Right cardiac atrium (tissue), 5 donors: ENCODE measurements around the gene HOXB8. TPM values are rescaled to one million over a fixed set of nuclear protein-coding genes. Genes with fewer than 3 reads are reported as not detected.

Experiments
- ATAC-seq, 2 donors: fragments of 200-7000 bp; cut with Tn5 transposase; one replicate each; pipeline versions ENCODE4 v1.8.0 to v1.9.1; 2020; ENCODE audit warnings: moderate library complexity in 2 of 2, mild to moderate bottlenecking in 1 of 2
- DNase-seq, 3 donors: peaks; one replicate each; pipeline ENCODE4 v3.0.0-alpha.2; 2020
- H3K27ac ChIP-seq: one replicate; pipeline ENCODE4 v1.5.1; 2013; ENCODE audit warnings: mild to moderate bottlenecking, low read length, control low read depth, moderate library complexity
- H3K27me3 ChIP-seq: one replicate; pipeline ENCODE4 v1.6.1; 2013; ENCODE audit not compliant: control insufficient read depth, insufficient read depth
- H3K4me1 ChIP-seq: one replicate; pipeline ENCODE4 v1.6.1; 2013; ENCODE audit warnings: low read length; ENCODE audit not compliant: control insufficient read depth, insufficient read depth
- H3K4me3 ChIP-seq: one replicate; pipeline ENCODE4 v1.5.1; 2013; ENCODE audit warnings: low read length, control low read depth
- H3K9me3 ChIP-seq: one replicate; pipeline ENCODE4 v1.6.1; 2013; ENCODE audit warnings: low read length; ENCODE audit not compliant: control insufficient read depth
- WGBS: extraction: QIAGEN DNeasy Blood & Tissue Kit; methylation state at CpG from one replicate; pipeline ENCODE4 v1.1.7; 2013; 5-methylcytosine and 5-hydroxymethylcytosine counted together
- intact Hi-C, 4 donors: fragments of 100-400 bp; cut with DNase I; formaldehyde crosslinking; loops; one replicate each; pipeline versions ENCODE4 v1.11.0 to v1.14.0; 2022 to 2023
- polyA plus RNA-seq: library from polyadenylated mRNA; stranded (reverse); fragments of 200-250 nt; gene quantifications from one replicate; pipeline ENCODE4 v1.2.3, GENCODE V29; 2013
- total RNA-seq, 4 donors: library from RNA; stranded (reverse); fragmentation: NEBNext Ultra II Directional; extraction: Animal tissue kit (Norgen Biotek cat#: 25700); gene quantifications; one replicate each; pipeline ENCODE4 v1.2.1, GENCODE V29; 2021
- donor health status: healthy with polysubstance abuse.
- donor health status: DM: no; HTN: yes; CAD: no.
- donor health status: DM: no; HTN: no; CAD: no.
- donor health status: DM: no; HTN: yes; CAD: no; lungs with severe emphysema.
- donor health status: DM: yes; HTN: yes; CAD: no.

HOXB8 gene
- total and polyA plus RNA-seq, 5 donors, result not detected

DNA sequence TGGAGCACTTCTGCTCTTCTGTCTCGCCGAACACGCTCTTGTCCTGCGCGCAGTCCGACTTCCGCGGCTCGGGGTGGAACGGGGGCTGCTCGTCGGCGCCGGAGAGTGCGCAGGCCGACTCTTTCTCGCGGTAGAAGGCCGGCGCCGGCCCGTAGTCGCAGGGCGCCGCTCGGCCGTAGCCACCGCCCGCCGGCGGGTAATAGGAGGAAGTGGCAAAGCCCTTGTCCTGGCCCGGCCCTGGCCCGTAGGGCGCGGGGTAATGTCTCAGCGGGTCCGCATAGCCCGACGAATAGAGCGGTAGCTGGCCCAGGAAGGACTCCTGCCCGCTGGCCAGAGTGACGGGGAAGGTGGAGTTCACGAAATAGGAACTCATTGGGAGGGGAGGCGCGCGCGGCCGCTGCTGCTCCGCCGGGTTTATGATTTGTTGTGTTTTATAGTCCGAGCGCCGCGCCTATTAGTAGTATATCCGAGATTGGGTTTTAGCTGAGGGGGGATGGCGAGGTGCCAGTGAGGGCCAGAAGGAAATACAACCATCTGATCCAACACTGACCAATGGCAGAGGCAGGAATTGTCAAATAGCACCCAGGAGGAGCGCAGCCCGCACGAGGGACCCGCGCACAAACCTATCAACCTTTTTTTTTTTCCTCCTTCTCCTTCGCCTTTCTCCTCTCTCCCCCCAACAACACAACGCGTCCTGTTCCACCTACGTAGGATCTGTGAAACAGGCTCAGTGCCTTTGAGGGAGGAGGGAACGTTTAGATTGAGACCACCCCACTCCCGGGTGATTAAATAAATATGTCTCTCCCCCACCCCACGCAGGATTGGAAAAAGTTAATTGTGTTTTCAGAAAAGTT is 17.1 kb downstream of the HOXB8 start:
- Histone ChIP-seq H3K4me1 (peaks cover 4% of the 10 kb centered on the region), H3K27me3 (no peaks in the 10 kb centered on the region), H3K4me3 (peak overlapping the region; percentile 22), H3K27ac (no peak overlapping the region), H3K9me3 (no peaks in the 10 kb centered on the region)
- WGBS, result under 1% methylated on average over 68 of the region's 68 CpGs
- ATAC-seq (peak; percentile 42 to 47), DNase-seq (peak; percentile 46 to 75 (median 74))
- intact Hi-C loops, result loop anchor here in 2 of 4 donors (10.0 kb wide), 2 partner anchors 243 to 263 kb away; no protein-coding TSS in a partner anchor

GRCh38 chr17:48597528-48597777 is 17.6 kb downstream of the HOXB8 start:
- peaks cover 4% of the 10 kb centered on the region for H3K4me1 ChIP-seq
- intact Hi-C loops, result loop anchor here in 2 of 4 donors (10.0 kb wide), 2 partner anchors 243 to 263 kb away; no protein-coding TSS in a partner anchor
- no peaks in the 10 kb centered on the region for H3K27me3 ChIP-seq
- no peak overlapping the region for H3K27ac ChIP-seq
- H3K9me3 ChIP-seq, result no peaks in the 10 kb centered on the region
- H3K4me3 ChIP-seq, result peak overlapping the region; percentile 22
- ATAC-seq (no peak), DNase-seq (no peak)
- 2% methylated on average over 16 of the region's 16 CpGs for WGBS

GRCh38 chr17:48596735-48597527 is 18.2 kb downstream of the HOXB8 start:
- ATAC-seq, result no peak
- no peaks in the 10 kb centered on the region for H3K27me3 ChIP-seq
- no peak overlapping the region for H3K27ac ChIP-seq
- DNase-seq, result peak in 1 of 3 donors; percentile 54
- peak overlapping the region; percentile 22 for H3K4me3 ChIP-seq
- intact Hi-C loops, result loop anchor here in 2 of 4 donors (10.0 kb wide), 2 partner anchors 242 to 262 kb away; no protein-coding TSS in a partner anchor
- H3K4me1 ChIP-seq, result peaks cover 4% of the 10 kb centered on the region
- no peaks in the 10 kb centered on the region for H3K9me3 ChIP-seq
- WGBS, result 6% methylated on average over 26 of the region's 26 CpGs

DNA sequence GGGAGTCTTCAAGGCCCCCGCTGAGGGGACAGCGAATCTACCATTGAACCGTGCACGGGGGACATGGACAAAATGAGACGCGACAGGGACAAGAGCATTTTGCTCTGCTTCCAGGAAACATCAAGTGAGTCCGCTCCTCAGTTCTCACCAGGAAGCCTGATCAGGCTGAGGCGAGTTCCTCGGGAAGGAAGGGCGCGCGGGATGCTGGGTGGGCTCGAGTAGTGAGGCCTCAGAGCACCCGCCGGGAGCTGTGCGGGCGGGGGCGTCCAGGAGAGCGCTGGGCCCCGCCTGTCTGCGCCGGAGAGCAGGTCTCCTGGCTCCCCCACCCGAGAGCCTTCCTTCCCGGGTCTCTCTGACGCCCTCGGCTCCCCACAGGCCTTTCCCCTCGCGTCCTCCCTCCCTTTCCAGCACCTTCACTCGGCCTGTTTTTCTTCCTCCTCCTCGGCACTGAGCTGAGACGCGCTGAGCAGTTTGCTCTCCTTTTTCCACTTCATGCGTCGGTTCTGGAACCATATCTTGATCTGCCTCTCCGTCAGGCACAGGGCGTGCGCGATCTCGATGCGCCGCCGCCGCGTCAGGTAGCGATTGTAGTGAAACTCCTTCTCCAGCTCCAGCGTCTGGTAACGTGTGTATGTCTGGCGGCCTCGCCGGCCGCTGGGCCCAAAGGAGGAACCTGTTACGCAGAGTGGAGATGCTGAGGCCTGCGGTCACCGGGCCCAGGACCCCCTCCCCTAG is 18.9 kb downstream of the HOXB8 start:
- no peaks in the 10 kb centered on the region for H3K27me3 ChIP-seq
- DNase-seq (peak in 1 of 3 donors; percentile 32), ATAC-seq (no peak)
- no peak overlapping the region for H3K27ac ChIP-seq
- H3K4me1 ChIP-seq, result peaks cover 4% of the 10 kb centered on the region
- intact Hi-C loops, result loop anchor here in 2 of 4 donors (10.0 kb wide), 2 partner anchors 241 to 261 kb away; no protein-coding TSS in a partner anchor
- no peak overlapping the region for H3K4me3 ChIP-seq
- WGBS, result 10% methylated on average over 54 of the region's 54 CpGs
- H3K9me3 ChIP-seq, result no peaks in the 10 kb centered on the region

- DNase-seq (peak in 1 of 3 donors; percentile 7), ATAC-seq (no peak)
- Histone ChIP-seq H3K4me3 (no peak overlapping the region), H3K4me1 (peaks cover 4% of the 10 kb centered on the region), H3K9me3 (no peaks in the 10 kb centered on the region), H3K27me3 (no peaks in the 10 kb centered on the region), H3K27ac (no peak overlapping the region)
- intact Hi-C loops, result loop anchor here in 2 of 4 donors (10.0 kb wide), 2 partner anchors 241 to 261 kb away; no protein-coding TSS in a partner anchor
- WGBS, result 43% methylated on average over 25 of the region's 25 CpGs
These were observed 19.7 kb downstream of the HOXB8 start for GRCh38 chr17:48595278-48595999.

GRCh38 chr17:48594538-48595277 is 20.4 kb downstream of the HOXB8 start:
- Histone ChIP-seq H3K4me1 (peaks cover 4% of the 10 kb centered on the region), H3K27me3 (no peaks in the 10 kb centered on the region), H3K9me3 (no peaks in the 10 kb centered on the region), H3K4me3 (no peak overlapping the region), H3K27ac (no peak overlapping the region)
- WGBS, result 42% methylated on average over 25 of the region's 25 CpGs
- no peak for ATAC-seq
- peak in 1 of 3 donors; percentile 18 for DNase-seq
- intact Hi-C loops, result loop anchor here in 2 of 4 donors (10.0 kb wide), 2 partner anchors 240 to 260 kb away; no protein-coding TSS in a partner anchor

DNA sequence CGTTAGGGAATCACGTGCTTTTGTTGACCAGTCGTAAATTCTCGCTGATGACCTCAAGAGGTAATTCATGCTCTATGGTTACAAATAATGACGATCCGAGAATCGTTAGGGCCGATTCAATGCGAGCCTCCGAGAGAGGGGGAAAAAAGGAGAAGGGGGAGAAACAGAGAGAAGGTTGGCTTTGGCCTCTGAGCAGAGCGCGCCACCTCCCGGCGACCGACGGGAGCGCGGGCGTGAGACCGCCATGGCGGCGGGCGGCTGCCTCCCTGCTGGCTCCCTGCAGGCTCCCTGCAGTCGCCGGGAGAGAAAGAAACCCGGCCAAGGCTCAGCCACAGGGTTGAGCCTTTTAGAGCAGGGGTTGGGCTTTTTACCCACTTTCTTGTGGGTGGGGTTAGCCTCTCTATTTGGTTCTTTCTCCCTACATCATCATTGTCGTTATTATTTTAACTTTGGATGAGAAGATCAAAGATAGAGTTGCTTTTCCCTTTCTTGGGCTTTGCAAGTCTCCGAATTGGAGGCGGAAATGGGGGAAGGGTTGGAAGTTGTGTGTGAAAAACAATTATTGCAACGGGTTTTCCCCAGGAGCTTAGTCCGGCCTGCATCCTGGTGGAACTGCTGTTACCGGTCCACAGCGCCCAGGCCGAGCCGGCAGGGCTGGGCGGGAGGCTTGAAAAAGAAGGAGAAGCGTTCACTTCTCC is 21.1 kb downstream of the HOXB8 start:
- Histone ChIP-seq H3K4me1 (peaks cover 4% of the 10 kb centered on the region), H3K9me3 (no peaks in the 10 kb centered on the region), H3K27me3 (no peaks in the 10 kb centered on the region), H3K4me3 (peak overlapping the region; percentile 6), H3K27ac (no peak overlapping the region)
- peak; percentile 69 to 91 (median 90) for DNase-seq
- 10% methylated on average over 37 of the region's 37 CpGs for WGBS
- intact Hi-C loops, result loop anchor here in 2 of 4 donors (10.0 kb wide), 2 partner anchors 239 to 259 kb away; no protein-coding TSS in a partner anchor
- peak; percentile 56 to 68 for ATAC-seq

DNA sequence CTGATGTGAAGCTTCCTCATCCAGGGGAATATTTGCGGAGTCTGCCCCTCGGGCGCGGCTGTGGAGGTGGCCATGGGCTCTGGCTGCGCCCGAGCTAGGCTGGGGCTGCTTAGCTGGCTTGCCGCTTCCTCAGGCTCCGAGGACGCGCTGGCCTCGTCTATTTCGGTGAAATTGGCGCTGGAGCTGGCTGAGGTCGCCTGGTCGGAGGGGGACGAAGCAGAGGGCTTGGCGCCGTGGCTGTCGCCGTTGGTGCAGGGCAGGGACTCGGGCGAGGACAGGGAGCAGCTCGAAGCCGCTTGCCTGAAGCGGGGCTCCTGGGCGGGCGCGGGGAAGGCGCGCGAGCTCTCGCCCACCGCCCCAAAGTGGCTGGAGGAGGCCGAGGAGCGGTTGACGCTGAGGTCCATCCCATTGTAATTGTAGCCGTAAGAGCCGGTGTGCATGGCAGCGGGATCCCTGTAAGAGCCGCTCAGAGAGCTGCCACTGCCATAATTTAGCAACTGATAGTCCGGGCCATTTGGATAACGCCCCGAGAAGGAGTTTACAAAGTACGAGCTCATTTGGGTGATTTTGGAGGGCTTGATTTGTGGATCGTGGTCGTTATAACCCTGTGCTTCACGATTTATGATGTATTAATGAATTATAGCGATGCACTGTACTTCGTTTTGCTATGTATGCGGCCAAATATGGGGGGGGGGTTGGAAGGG is 21.8 kb downstream of the HOXB8 start, which contains the start of gene HOXB5:
Gene HOXB5 (minus strand): TSS at position 654 of the 704 bp plus-strand sequence. CDS start 97 bp downstream, at position 557.
- no peak for DNase-seq
- intact Hi-C loops, result loop anchor here in 2 of 4 donors (10.0 kb wide), 2 partner anchors 238 to 258 kb away; no protein-coding TSS in a partner anchor

More for the DNA sequence above, 21.8 kb downstream of the HOXB8 start, which contains the start of gene HOXB5:
- Histone ChIP-seq H3K9me3 (no peaks in the 10 kb centered on the region), H3K27me3 (no peaks in the 10 kb centered on the region), H3K4me1 (peaks cover 4% of the 10 kb centered on the region), H3K4me3 (peak within 1 kb of the TSS; percentile 6), H3K27ac (no peak within 1 kb of the TSS)
- ATAC-seq, result no peak
- 2% methylated on average over 50 of the region's 50 CpGs for WGBS
